Myocyte (in vitro differentiated cells): ENCODE results near the gene ESR2. TPM values are rescaled to one million over a fixed set of nuclear protein-coding genes. Genes with fewer than 3 reads are reported as not detected.
A peak's percentile ranks its signal among the peaks of the same experiment; 100 is the strongest.
"Not testable (repeated sequence)": the region's sequence is repeated elsewhere in the genome, so short reads cannot be mapped to it uniquely, and the experiment has no call there.

Source experiments
- DNase-seq: peaks from one replicate; pipeline ENCODE4 v3.0.0-alpha.2; 2012; ENCODE audit warnings: low read depth
- microRNA counts: library from miRNA; unstranded; fragments of <30 nt; microRNA quantifications from one replicate; lab custom pipeline; 2016
- microRNA-seq: library from miRNA; unstranded; fragments of <30 nt; microRNA quantifications from one replicate; pipeline ENCODE4, GENCODE V29; 2016
- total RNA-seq: library from RNA; depleted of rRNA; stranded (reverse); fragments of >200 nt; gene quantifications from 2 replicates; pipeline ENCODE4 v1.2.3, GENCODE V29; 2014

The ESR2 gene
- total RNA-seq, 1 donor from 2014 or later, result 0.43 TPM

DNA sequence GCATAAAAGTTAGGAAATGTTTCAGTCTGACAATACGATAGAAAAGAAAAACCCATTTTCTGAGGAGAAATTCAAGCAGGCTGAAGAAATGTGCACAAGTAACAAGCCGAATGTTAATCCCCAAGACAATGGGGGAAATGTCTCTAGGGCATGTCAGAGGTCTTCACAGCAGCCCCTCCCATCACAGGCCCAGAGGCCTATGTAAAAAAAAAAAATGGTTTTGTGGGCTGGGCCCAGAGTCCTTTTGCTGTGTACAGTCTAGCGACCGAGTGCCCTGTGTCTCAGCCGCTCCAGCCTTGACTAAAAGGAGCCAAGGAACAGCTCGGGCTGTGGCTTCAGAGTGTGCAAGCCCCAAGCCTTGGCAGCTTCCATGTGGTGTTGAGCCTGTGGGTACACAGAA, 250.9 kb downstream of the ESR2 start:
- DNase-seq, result not testable (repeated sequence)

DNA sequence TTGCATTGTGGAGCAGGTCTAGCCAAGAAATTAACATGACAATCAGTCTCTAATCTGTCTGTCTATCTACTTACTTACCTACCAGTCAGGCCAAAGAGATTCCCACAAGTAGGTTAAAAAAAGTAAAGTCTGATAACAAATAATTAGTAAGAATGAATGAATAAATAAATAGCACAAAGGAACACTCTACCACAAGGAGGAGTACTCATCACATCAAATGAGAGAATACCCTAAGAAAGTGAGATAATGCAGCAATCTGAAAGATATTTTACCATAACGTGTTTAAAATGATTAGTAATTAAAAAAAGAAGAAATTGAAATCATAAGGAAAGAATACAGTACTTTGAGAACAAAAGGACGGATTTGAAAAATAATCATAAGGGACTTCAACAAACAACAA, 254.1 kb downstream of the ESR2 start:
- DNase-seq, result peak; percentile 40

DNA sequence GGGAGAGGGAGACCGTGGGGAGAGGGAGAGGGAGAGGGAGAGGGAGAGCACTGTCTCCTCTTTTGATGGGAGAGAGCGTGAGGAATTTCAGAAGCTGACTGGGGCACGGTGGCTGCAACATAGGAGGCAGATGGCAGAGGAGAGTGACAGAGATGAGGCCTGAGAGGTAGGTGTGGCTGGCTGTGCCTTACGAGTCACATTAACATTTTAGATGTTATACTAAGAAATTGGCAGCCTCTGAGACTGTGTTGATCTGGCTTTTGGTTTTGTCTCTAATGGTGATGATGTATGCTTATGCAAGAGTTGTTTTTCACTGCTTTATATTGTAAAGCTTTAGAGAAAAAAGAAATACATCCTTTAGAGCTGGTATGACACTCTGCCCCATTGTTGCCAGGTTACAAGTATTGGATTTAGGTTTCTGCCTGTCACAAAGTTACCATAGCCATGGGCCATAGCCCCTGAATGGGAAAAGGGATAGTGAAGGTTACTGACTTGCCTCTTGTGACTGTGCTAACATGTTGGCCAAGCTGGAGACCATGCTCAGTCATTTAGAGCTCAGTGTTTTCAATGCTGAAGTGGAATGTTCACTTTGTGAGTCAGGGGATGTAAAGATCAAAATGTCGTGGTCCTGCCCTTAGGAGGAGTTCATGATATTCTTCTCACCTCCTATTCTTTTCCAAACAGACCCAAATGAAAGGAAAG, 255.2 kb downstream of the ESR2 start:
- DNase-seq, result no peak

DNA sequence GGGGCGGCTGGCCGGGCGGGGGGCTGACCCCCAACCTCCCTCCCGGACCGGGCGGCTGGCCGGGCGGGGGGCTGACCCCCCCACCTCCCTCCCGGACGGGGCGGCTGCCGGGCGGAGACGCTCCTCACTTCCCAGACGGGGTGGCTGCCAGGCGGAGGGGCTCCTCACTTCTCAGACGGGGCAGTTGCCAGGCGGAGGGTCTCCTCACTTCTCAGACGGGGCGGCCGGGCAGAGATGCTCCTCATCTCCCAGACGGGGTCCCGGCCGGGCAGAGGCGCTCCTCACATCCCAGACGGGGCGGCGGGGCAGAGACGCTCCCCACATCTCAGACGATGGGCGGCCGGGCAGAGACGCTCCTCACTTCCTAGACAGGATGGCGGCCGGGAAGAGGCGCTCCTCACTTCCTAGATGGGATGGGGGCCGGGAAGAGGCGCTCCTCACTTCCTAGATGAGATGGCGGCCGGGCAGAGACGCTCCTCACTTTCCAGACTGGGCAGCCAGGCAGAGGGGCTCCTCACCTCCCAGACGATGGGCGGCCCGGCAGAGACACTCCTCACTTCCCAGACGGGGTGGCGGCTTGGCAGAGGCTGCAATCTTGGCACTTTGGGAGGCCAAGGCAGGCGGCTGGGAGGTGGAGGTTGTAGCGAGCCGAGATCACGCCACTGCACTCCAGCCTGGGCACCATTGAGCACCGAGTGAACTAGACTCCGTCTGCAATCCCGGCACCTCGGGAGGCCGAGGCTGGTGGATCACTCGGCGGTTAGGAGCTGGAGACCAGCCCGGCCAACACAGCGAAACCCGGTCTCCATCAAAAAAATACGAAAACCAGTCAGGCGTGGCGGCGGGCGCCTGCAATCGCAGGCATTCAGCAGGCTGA, 256.1 kb downstream of the ESR2 start:
- not testable (repeated sequence) for DNase-seq

DNA sequence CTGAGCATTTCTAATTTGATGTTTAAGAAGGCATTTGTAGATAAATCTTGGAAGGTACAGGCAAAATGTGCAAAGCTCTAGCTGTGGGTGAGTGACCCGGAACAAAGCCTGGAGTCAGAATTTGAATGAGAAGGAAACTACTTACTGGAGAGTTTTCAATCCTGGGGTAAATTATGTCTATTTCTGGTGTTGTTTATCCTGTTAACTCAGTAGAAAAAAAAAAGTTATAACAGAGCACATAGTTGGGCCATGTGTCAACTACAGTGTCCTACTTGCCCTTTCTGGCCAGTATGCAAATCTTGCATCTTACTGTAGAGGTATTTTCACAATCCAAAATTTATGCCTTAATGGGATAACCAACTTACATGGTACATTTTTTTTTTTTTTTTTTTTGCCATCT, 259.0 kb downstream of the ESR2 start:
- no peak for DNase-seq

MicroRNA genes within 50 kb of the gene (microRNA counts, 767-probe panel; counts per million panel counts)
- microRNA hsa-miR-548h-5p (lab: Ali Mortazavi, UCI), result not detected

Small RNA genes within 50 kb of the gene (microRNA-seq; reads per million reads assigned to microRNA genes)
- not detected for gene MIR548H1

Other genes with a start within 250 kb of the ESR2 start
- gene MTHFD1, start 94.0 kb upstream of the ESR2 start, total RNA-seq, result 37.3 and 49.0 TPM in 2 replicates
- gene AKAP5, start 171.1 kb upstream of the ESR2 start, total RNA-seq, result 0.05 and 0.08 TPM in 2 replicates
- 4.5 and 5.5 TPM in 2 replicates for gene ZBTB25, start 209.5 kb upstream of the ESR2 start, total RNA-seq
- gene ZBTB1, start 210.4 kb upstream of the ESR2 start, total RNA-seq, result 44.0 and 44.1 TPM in 2 replicates
- gene HSPA2, start 246.4 kb upstream of the ESR2 start, total RNA-seq, result 4.7 and 6.7 TPM in 2 replicates